Neural cell (in vitro differentiated cells): Measurements from ENCODE around the gene BTRC. TPM values are rescaled to one million over a fixed set of nuclear protein-coding genes. Genes with fewer than 3 reads are reported as not detected.

Source experiments
- H2AFZ ChIP-seq: fragments of 200-600, 300-800 bp; sonication (generic), shearing (Covaris generic); 2 replicates; pipeline ENCODE4 v1.6.0; 2014; ENCODE audit warnings: low read depth, mild to moderate bottlenecking, antibody characterized with exemption, low read length, moderate library complexity
- H3F3A ChIP-seq: fragments of 200-600 bp; shearing (Covaris generic); 2 replicates; pipeline ENCODE4 v1.6.1; 2016; ENCODE audit warnings: mild to moderate bottlenecking, moderate library complexity, mixed read lengths, antibody characterized with exemption, low read length; ENCODE audit not compliant: insufficient read depth, poor library complexity, severe bottlenecking
- H3K27ac ChIP-seq: fragments of 200-600, 300-800 bp; sonication (generic), shearing (Covaris generic); 2 replicates; pipeline ENCODE4 v1.5.1; 2014; ENCODE audit warnings: mild to moderate bottlenecking, low read length, moderate library complexity
- H3K27me3 ChIP-seq: fragments of 300-800, 200-600 bp; sonication (generic), shearing (Covaris generic); 2 replicates; pipeline ENCODE4 v1.6.0; 2014; ENCODE audit warnings: mild to moderate bottlenecking, low read depth, low read length, moderate library complexity; ENCODE audit not compliant: insufficient read depth
- H3K36me3 ChIP-seq: fragments of 300-800, 200-600 bp; sonication (generic), shearing (Covaris generic); 2 replicates; pipeline ENCODE4 v1.5.1; 2014; ENCODE audit warnings: mild to moderate bottlenecking, antibody characterized with exemption, low read length, moderate library complexity; ENCODE audit not compliant: insufficient read depth
- H3K4me2 ChIP-seq: fragments of 300-800, 200-600 bp; sonication (generic), shearing (Covaris generic); 2 replicates; pipeline ENCODE4 v1.6.0; 2014; ENCODE audit warnings: mild to moderate bottlenecking, low read length
- H3K4me3 ChIP-seq: fragments of 300-800, 200-600 bp; sonication (generic), shearing (Covaris generic); 2 replicates; pipeline ENCODE4 v1.5.1; 2014; ENCODE audit warnings: mild to moderate bottlenecking, low read length, moderate library complexity
- H3K79me2 ChIP-seq: fragments of 200-600 bp; shearing (Covaris generic); replicated peaks from 2 replicates; pipeline ENCODE4 v1.6.0; 2014; ENCODE audit warnings: mild to moderate bottlenecking, low read length, moderate library complexity; ENCODE audit not compliant: insufficient read depth
- H3K9ac ChIP-seq: fragments of 300-800, 200-600 bp; sonication (generic), shearing (Covaris generic); 2 replicates; pipeline ENCODE4 v1.6.1; 2016; ENCODE audit warnings: mild to moderate bottlenecking, low read length, mixed read lengths
- H3K9me2 ChIP-seq: fragments of 200-600 bp; shearing (Covaris generic); 2 replicates; pipeline ENCODE4 v1.6.1; 2016; ENCODE audit warnings: mild to moderate bottlenecking, low read length, mixed read lengths; ENCODE audit not compliant: insufficient read depth
- H3K9me3 ChIP-seq: fragments of 200-600, 300-800 bp; sonication (generic), shearing (Covaris generic); 2 replicates; pipeline ENCODE4 v1.6.1; 2016; ENCODE audit warnings: mild to moderate bottlenecking, mixed run types, low read length, moderate library complexity, mixed read lengths
- H4K20me1 ChIP-seq: fragments of 200-600 bp; shearing (Covaris generic); 2 replicates; pipeline ENCODE4 v1.6.1; 2016; ENCODE audit warnings: mild to moderate bottlenecking, mixed run types; ENCODE audit not compliant: insufficient read depth
- CTCF ChIP-seq: fragments of 450-650 bp; IDR thresholded peaks from 2 replicates; pipeline ENCODE4 v1.5.1; 2014; ENCODE audit warnings: antibody characterized with exemption, mild to moderate bottlenecking, moderate library complexity; ENCODE audit not compliant: poor library complexity, severe bottlenecking
- EP300 ChIP-seq: fragments of 450-650 bp; conservative IDR thresholded peaks from 2 replicates; pipeline ENCODE4 v1.6.1; 2014; ENCODE audit warnings: antibody characterized with exemption, mild to moderate bottlenecking, moderate library complexity; ENCODE audit not compliant: poor library complexity, severe bottlenecking
- EZH2 ChIP-seq: fragments of 200-600, 300-800 bp; shearing (Covaris generic), sonication (generic); IDR thresholded peaks from 2 replicates; pipeline ENCODE4 v1.6.1; 2014; ENCODE audit warnings: antibody characterized with exemption, low read length, borderline replicate concordance, mild to moderate bottlenecking; ENCODE audit not compliant: insufficient read depth, poor library complexity, severe bottlenecking
- MXI1 ChIP-seq: fragments of 450-650 bp; conservative IDR thresholded peaks from 2 replicates; pipeline ENCODE4 v1.6.1; 2014; ENCODE audit warnings: antibody characterized with exemption, mild to moderate bottlenecking; ENCODE audit not compliant: poor library complexity, severe bottlenecking
- POLR2AphosphoS5 ChIP-seq: IDR thresholded peaks from 2 replicates; pipeline ENCODE4 v1.6.1; 2012
- RAD21 ChIP-seq: fragments of 450-650 bp; conservative IDR thresholded peaks from 2 replicates; pipeline ENCODE4 v1.6.1; 2014; ENCODE audit warnings: antibody characterized with exemption, mild to moderate bottlenecking, moderate library complexity
- REST ChIP-seq: IDR thresholded peaks from 2 replicates; pipeline ENCODE4 v1.6.1; 2012; ENCODE audit warnings: borderline replicate concordance
- SMC3 ChIP-seq: fragments of 450-650 bp; conservative IDR thresholded peaks from 2 replicates; pipeline ENCODE4 v1.6.1; 2014; ENCODE audit warnings: antibody characterized with exemption, mild to moderate bottlenecking, moderate library complexity; ENCODE audit not compliant: poor library complexity
- TAF1 ChIP-seq: IDR thresholded peaks from 2 replicates; pipeline ENCODE4 v1.6.1; 2012; ENCODE audit warnings: low read depth
- polyA minus RNA-seq: library from RNA; depleted of rRNA, polyadenylated mRNA; stranded (reverse); fragments of >200 nt; gene quantifications from 2 replicates; pipeline ENCODE4 v1.2.3, GENCODE V29; 2014
- polyA plus RNA-seq: library from polyadenylated mRNA; depleted of rRNA; stranded (reverse); fragments of >200 nt; gene quantifications from 2 replicates; pipeline ENCODE4 v1.2.3, GENCODE V29; 2014

The BTRC gene
- 25.2 and 32.6 TPM in 2 replicates for polyA plus RNA-seq
- 65.0 and 78.1 TPM in 2 replicates for polyA minus RNA-seq

GRCh38 chr10:101353692-101354327, at the start of gene BTRC:
Gene BTRC (plus strand): TSS chr10:101354165. CDS start chr10:101354181, 16 bp downstream.
- Histone ChIP-seq H3K4me3 (peak within 1 kb of the TSS; percentile 83), H3K36me3 (no peaks in the 10 kb centered on the region), H3K27me3 (no peaks in the 10 kb centered on the region), H3K9me3 (no peaks in the 10 kb centered on the region), H3F3A (no peaks in the 10 kb centered on the region), H3K27ac (peak within 1 kb of the TSS; percentile 93), H2AFZ (peak within 1 kb of the TSS; percentile 71), H3K9me2 (no peaks in the 10 kb centered on the region), H3K9ac (peak within 1 kb of the TSS; percentile 93), H4K20me1 (no peaks in the 10 kb centered on the region), H3K79me2 (peaks cover 30% of the 10 kb centered on the region), H3K4me2 (peak within 1 kb of the TSS; percentile 45)
- TF ChIP-seq CTCF (no peak), REST (peak; percentile 65), SMC3 (no peak), RAD21 (no peak), TAF1 (no peak), EP300 (peak; percentile 65), MXI1 (peak; percentile 63), EZH2 (no peak), POLR2AphosphoS5 (peak; percentile 95)

DNA sequence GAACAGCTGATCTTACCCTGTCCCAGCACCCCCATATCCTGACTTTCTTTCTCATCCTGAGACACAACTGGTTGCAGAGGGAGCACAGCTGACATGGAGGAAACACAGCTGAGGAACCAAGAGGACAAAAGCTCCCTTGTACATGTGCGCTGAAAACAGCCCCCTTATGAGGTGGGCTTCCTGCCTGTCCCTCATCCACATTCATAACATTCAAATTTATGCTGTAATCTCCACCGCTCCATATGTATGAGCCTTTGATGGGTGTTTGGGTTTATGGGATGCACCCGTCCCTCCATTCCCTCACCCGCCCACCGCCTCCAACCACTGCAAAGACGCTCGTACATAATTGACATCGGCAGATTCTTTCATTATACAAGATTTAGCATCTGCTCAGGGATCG, 49.6 kb upstream of the BTRC start:
- H3K4me3 ChIP-seq, result peak overlapping the region; percentile 43
- peak overlapping the region; percentile 82 for H3K27ac ChIP-seq

More for the DNA sequence above, 49.6 kb upstream of the BTRC start:
- Histone ChIP-seq H4K20me1 (no peaks in the 10 kb centered on the region), H3K4me2 (peak overlapping the region; percentile 18), H3K9me3 (no peaks in the 10 kb centered on the region), H3K9ac (peak overlapping the region; percentile 59), H3K9me2 (no peaks in the 10 kb centered on the region), H3K36me3 (no peaks in the 10 kb centered on the region), H3K79me2 (no peaks in the 10 kb centered on the region), H2AFZ (no peak overlapping the region), H3K27me3 (peaks cover 3% of the 10 kb centered on the region), H3F3A (no peaks in the 10 kb centered on the region)
- TF ChIP-seq MXI1, result no peak
- peak; percentile 28 for TF ChIP-seq RAD21
- no peak for TF ChIP-seq POLR2AphosphoS5
- peak; percentile 23 for TF ChIP-seq EP300
- TF ChIP-seq TAF1, result no peak
- TF ChIP-seq SMC3, result peak; percentile 12
- no peak for TF ChIP-seq CTCF
- TF ChIP-seq REST, result no peak
- no peak for TF ChIP-seq EZH2
